K562 (cell line): ENCODE measurements around the gene CD320. TPM values are rescaled to one million over a fixed set of nuclear protein-coding genes. Genes with fewer than 3 reads are reported as not detected.

Experiments used
- ASH1L ChIP-seq: fragments of 450-650 bp; IDR thresholded peaks from 2 replicates; pipeline ENCODE4 v1.6.1; 2018; ENCODE audit warnings: borderline replicate concordance, mild to moderate bottlenecking, low read depth; ENCODE audit not compliant: partially characterized antibody
- CEBPZ ChIP-seq: fragments of 150-350 bp; IDR thresholded peaks from 2 replicates; pipeline ENCODE4 v1.6.1; 2014; ENCODE audit warnings: low read depth, mild to moderate bottlenecking, low read length, borderline replicate concordance
- CXXC5 ChIP-seq: fragments of 250-450 bp; sonication (Bioruptor Pico); IDR thresholded peaks from 2 replicates; pipeline ENCODE4 v1.8.0; 2022; ENCODE audit warnings: inconsistent platforms, mild to moderate bottlenecking, moderate library complexity
- EGR1 ChIP-seq: fragments of 450-650 bp; conservative IDR thresholded peaks from 2 replicates; pipeline ENCODE4 v1.6.1; 2017; ENCODE audit warnings: mild to moderate bottlenecking
- ESRRA ChIP-seq: fragments of 450-650 bp; IDR thresholded peaks from 2 replicates; pipeline ENCODE4 v1.6.1; 2014; ENCODE audit warnings: low read depth, mild to moderate bottlenecking, moderate library complexity, borderline replicate concordance
- FIP1L1 ChIP-seq: fragments of 200-400 bp; formaldehyde crosslinking; IDR thresholded peaks from 2 replicates; pipeline ENCODE4 v1.6.1; 2018; ENCODE audit warnings: mild to moderate bottlenecking, low read depth, low read length; ENCODE audit not compliant: poor library complexity, severe bottlenecking
- FOXP4 ChIP-seq: sonication (generic); formaldehyde crosslinking; IDR thresholded peaks from 2 replicates; pipeline ENCODE4 v1.8.0; 2022; ENCODE audit warnings: mild to moderate bottlenecking, missing genetic modification reagents, borderline replicate concordance
- KDM2B ChIP-seq: fragments of 250-450 bp; sonication (Bioruptor Pico); IDR thresholded peaks from 2 replicates; pipeline ENCODE4 v1.8.0; 2021; ENCODE audit warnings: mild to moderate bottlenecking, moderate library complexity
- MAZ ChIP-seq, 2 experiments: fragments of 450-650 bp in 1 of 2; sonication (generic) in 1 of 2; formaldehyde crosslinking; IDR thresholded peaks in 1 of 2; conservative IDR thresholded peaks in 1 of 2; 2 replicates each; pipeline versions ENCODE4 v1.4.0 to v1.5.0; 2020; ENCODE audit warnings: mild to moderate bottlenecking in 1 of 2, missing genetic modification reagents in 1 of 2
- NFIC ChIP-seq: fragments of 450-650 bp; IDR thresholded peaks from 2 replicates; pipeline ENCODE4 v1.6.1; 2017; ENCODE audit warnings: mild to moderate bottlenecking, inconsistent platforms
- PBX2 ChIP-seq, 2 experiments: IDR thresholded peaks in 1 of 2; conservative IDR thresholded peaks in 1 of 2; 2 replicates each; pipeline ENCODE4 v1.6.1; 2016; ENCODE audit warnings: low read depth in 2 of 2, mild to moderate bottlenecking in 1 of 2, missing compliant biosample characterization in 1 of 2, missing genetic modification characterization in 1 of 2, moderate library complexity in 1 of 2
- PHF8 ChIP-seq: fragments of 200-600 bp; sonication (generic); IDR thresholded peaks from 2 replicates; pipeline ENCODE4 v1.6.1; 2012; ENCODE audit warnings: mixed run types, mild to moderate bottlenecking, inconsistent platforms, low read length, moderate library complexity, borderline replicate concordance
- SNIP1 ChIP-seq: fragments of 450-650 bp; IDR thresholded peaks from 2 replicates; pipeline ENCODE4 v1.7.1; 2017; ENCODE audit warnings: low read depth, mild to moderate bottlenecking
- TFAM ChIP-seq: fragments of 250-450 bp; sonication (Bioruptor Pico); conservative IDR thresholded peaks from 2 replicates; pipeline ENCODE4 v1.5.0; 2021; ENCODE audit warnings: mild to moderate bottlenecking, moderate library complexity
- VEZF1 ChIP-seq: fragments of 200-800 bp; sonication (Bioruptor generic); IDR thresholded peaks from 2 replicates; pipeline ENCODE4 v1.6.1; 2017; ENCODE audit warnings: missing genetic modification characterization, missing compliant biosample characterization
- polyA plus RNA-seq, 8 experiments: library from polyadenylated mRNA; depleted of rRNA in 4 of 8; stranded (reverse) in 5 of 8; unstranded in 3 of 8; fragments of >200 nt; fragmentation: Nextera tagmentation in 2 of 8; fragmentation: Illumina TruSeq in 1 of 8; extraction: Ambion mirVana in 2 of 8; extraction: Trizol in 1 of 8; gene quantifications; 2 replicates each; pipeline versions ENCODE4 v1.2.1 to v1.2.3, GENCODE V29; 2011 to 2014; ENCODE audit warnings: inconsistent platforms in 1 of 8, missing spikeins in 1 of 8
- total RNA-seq, 7 experiments: library from RNA; depleted of rRNA in 6 of 7; stranded (reverse); fragments of >200 nt in 6 of 7; fragmentation: Illumina TruSeq in 2 of 7; extraction: Trizol in 2 of 7; gene quantifications; 2 replicates each; pipeline versions ENCODE4 v1.2.1 to v1.2.3, GENCODE V29; 2011 to 2021; ENCODE audit warnings: low replicate concordance in 1 of 7

The CD320 gene
- total and polyA plus RNA-seq, 9 of the 15 experiments (the other 6 are each of a cell fraction or from before 2014, with no cell fraction given) = 0.45 to 94.5 (median 34.4) TPM

DNA sequence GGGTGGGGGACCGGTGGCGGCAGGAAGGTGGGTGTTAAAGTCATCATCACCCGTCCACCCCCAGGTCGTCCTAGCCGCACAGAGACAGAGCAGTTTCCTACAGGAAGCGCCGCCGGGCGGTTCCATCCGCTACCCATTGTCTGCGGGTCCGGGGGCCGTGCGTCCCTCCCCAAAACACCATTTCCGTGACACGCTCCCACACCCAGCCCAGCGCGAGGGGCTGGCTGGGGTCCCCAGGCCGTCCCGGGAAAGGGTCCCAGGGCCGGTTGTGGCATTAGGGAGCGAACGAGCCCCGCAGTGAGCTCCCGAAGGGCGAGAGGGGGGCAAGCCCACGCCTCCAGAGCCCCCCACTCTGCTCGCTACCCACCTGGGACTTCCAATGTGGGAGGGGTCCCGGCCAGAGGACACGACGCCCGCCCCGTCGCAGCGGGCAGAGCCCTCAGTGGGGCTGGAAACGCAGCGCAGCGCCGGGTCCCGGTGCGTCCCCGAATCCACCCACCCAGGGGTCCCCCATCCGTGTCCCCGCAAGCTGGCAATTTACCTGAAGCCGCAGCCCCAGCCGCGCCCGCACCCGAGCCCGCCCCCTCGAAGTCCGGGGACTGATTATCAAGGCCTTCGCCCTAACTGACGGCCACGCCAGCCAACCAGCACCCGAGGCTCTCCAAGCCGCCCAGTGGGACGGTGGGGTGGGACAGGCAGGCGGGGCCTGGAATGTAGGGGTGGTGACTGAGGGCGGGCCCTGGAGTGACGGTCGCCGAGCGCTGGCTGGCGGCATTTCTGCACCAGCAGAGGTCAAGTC is 34.7 kb upstream of the CD320 start, which contains the start of gene KANK3 (continued):
- TF ChIP-seq ESRRA (0 out of 2 replicates have a peak, but pooled peaks have one; percentile 30), ASH1L (peak; percentile 87), PHF8 (peak; percentile 19; the same call in 1 of the 2 replicates), NFIC (peak; percentile 80), EGR1 (peak; percentile 72), TFAM (no peak), MAZ (CRISPR knock-in tag; conservative IDR thresholded peaks at IDR 0.05 in 1 of 2, IDR thresholded peaks at IDR 0.05 in 1 of 2) (peak in 1 of 2 experiments; percentile 58; a peak in 2 of 4 replicates), PBX2 (CRISPR knock-in tag; IDR thresholded peaks at IDR 0.05; ENCODE audit: low read depth) (peak; percentile 91), PBX2 (tag; conservative IDR thresholded peaks at IDR 0.05; ENCODE audit: low read depth) (peak; percentile 97), SNIP1 (no peak), CEBPZ (peak; percentile 52; the same call in 1 of the 2 replicates), FIP1L1 (no peak), FOXP4 (no peak), KDM2B (CRISPR knock-in tag) (peak; percentile 77; the same call in 1 of the 2 replicates), VEZF1 (CRISPR knock-in tag) (peak; percentile 51; the same call in 1 of the 2 replicates), CXXC5 (peak; percentile 66)
